GF-D8 (cell line): ENCODE results near the gene OR9Q1.
"Not testable (repeated sequence)": the region's sequence is repeated elsewhere in the genome, so short reads cannot be mapped to it uniquely, and the experiment has no call there.

Source experiments
- DNase-seq: peaks from one replicate; lab custom pipeline; 2025; lab: John Stamatoyannopoulos, UW

The OR9Q1 gene, protein sequence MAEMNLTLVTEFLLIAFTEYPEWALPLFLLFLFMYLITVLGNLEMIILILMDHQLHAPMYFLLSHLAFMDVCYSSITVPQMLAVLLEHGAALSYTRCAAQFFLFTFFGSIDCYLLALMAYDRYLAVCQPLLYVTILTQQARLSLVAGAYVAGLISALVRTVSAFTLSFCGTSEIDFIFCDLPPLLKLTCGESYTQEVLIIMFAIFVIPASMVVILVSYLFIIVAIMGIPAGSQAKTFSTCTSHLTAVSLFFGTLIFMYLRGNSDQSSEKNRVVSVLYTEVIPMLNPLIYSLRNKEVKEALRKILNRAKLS

DNA sequence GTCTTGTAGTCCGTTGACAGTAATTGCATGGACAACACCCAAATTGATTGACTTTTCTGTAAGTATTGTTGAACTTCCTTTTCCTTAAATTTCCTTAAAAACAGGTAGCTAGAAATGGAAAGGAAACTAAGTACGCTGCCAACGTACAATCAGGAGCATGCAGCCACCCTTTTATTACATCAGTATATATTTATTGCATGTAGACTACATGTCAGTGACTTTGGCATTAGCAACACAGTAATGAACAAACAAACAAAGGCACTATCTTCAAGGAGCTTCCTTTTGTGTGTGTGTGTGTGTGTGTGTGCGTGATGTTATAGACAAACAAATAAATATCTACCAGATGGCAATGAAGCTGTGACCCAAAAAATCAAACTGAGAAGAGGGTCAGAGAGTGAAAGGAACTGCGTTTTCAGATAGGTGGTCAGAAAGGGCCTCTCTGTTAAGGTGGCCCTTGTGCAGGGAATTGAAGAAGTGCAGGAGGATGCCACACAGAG, at the start of gene OR9Q1:
Gene OR9Q1, plus strand, starts transcription at position 447 of the 497 bp plus-strand sequence. CDS start 155,564 bp downstream, outside the sequence.
- no peak for DNase-seq

GRCh38 chr11:57974132-57974531, 49.5 kb upstream of the OR9Q1 start:
- no peak for DNase-seq

DNA sequence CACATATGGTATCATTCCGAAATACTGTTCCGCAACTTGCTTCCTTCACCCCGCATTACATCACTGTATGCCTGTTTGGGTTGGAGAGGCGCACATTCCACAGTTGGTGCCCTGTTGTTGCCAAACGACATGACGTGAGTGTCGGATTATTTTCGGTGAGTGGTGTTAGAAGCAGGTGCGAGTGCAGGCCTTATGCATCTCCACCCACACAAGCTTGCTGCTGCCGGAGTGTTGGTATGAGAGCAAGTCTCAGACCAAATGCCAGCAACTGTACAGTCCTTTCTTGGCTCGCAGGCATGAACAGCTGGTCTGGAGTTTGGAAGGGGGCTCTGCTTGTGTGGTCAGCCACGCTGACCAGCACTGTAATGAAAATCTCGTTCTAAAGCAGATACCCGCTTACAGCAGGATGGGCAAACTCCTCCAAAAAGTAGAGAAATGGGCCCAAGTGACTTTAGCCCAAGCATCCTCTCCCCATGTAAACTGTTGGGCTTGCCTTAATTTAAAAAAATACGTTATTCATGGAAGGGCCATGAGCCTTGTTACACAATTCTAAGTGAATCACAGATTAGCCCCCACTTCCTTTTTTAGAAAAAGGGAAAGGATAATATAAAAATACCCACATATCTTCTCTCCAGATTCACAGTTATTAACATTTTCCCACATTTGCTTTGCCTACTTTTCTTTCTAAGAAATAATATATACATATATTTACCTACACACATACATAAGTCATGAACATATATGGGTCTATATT, 48.7 kb upstream of the OR9Q1 start:
- DNase-seq = no peak

DNA sequence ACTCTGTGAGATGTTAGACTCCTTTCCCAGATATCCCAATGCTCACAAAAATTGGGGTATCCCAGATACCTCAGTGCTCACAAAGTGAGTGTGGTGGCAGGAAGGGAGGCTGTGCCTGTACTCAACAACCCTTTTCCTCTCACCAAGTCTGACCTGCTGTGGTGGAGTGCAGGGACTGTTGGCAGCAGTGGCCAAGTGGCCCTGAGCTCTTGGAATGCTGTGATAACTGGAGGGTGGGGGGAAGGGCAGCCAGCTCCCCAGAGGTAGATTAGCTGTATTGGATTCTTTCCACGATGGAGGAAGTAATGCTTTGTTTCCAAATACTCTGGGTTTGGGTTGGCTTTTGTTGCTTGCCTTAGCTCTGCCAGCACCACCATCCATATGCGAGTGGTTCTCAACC, 46.0 kb upstream of the OR9Q1 start:
- DNase-seq = no peak

- DNase-seq = no peak
These were observed 44.8 kb upstream of the OR9Q1 start for GRCh38 chr11:57978686-57979531.

DNA sequence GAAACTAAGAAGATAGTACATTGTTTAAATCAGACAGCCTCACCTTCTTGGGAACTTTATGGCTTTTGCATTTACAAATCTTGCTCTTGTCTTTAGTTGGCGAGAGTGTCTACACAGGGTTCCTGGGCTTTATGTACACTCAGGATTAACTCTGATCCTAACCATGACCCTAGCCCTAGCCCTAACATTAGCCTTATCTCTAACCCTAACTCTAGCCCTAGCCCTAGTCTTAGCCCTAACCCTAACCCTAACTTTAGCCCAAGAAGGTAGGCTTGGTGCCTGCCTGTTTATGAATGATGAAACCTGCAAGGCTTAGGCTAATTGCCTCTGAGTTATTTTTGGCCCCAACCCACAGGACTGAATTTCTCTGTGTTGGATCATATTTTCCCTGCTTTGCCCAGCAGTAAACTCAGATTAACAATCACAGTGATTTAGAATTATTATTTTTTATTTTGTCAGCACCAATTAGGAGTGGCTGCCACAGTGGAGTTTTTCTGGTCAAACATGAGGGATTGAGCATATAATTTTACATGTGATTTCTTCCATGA, 44.1 kb upstream of the OR9Q1 start:
- no peak for DNase-seq

- DNase-seq = no peak
These were observed 43.5 kb upstream of the OR9Q1 start for GRCh38 chr11:57980201-57980600.

DNA sequence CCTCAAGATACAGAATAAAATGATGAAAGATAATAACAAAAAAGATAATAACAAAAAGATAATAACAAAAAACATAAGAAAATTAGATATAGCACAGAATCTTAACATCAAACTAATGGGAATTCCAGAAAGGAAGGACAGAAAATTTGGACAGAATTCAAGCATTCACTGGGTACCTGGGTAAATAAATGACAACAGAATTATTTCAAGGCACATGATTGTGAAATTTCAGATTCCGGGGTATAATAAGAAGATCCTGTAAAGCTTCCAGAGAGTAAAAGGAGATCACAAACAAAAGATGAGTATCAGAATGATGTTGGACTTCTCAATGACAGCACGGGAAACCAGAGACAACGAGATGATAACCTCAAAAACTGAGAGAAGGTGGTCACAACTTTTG, 42.1 kb upstream of the OR9Q1 start:
- DNase-seq = no peak

GRCh38 chr11:57982776-57983175, 40.9 kb upstream of the OR9Q1 start:
- no peak for DNase-seq

- no peak for DNase-seq
These were observed 40.5 kb upstream of the OR9Q1 start for GRCh38 chr11:57983191-57983590.

- DNase-seq = not testable (repeated sequence)
These were observed 24.2 kb upstream of the OR9Q1 start for GRCh38 chr11:57999523-57999922.

- DNase-seq = not testable (repeated sequence)
These were observed 23.7 kb upstream of the OR9Q1 start for GRCh38 chr11:58000021-58000420.

GRCh38 chr11:58000699-58001098, 23.0 kb upstream of the OR9Q1 start:
- no peak for DNase-seq

DNA sequence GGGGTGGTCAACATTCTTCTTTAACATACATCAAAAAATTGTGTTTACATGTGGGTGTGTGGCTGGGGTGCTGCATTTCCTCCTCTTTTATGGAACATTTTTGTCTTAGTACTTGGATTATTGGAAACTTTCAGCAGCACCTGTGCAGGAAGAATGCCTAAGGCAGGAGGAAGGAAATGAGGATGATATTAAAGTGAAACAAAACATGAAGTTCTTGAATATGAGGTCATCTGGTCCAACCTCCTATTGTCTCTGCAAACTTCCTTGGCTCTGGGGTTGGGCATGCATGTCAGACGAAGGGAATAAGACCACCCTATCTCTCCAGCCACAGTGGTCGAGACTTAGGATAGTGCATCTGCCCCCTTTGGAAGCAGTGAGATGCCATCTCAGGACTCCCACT, 20.6 kb upstream of the OR9Q1 start:
- DNase-seq = no peak

- DNase-seq = no peak
These were observed 20.1 kb upstream of the OR9Q1 start for GRCh38 chr11:58003591-58003990.

DNA sequence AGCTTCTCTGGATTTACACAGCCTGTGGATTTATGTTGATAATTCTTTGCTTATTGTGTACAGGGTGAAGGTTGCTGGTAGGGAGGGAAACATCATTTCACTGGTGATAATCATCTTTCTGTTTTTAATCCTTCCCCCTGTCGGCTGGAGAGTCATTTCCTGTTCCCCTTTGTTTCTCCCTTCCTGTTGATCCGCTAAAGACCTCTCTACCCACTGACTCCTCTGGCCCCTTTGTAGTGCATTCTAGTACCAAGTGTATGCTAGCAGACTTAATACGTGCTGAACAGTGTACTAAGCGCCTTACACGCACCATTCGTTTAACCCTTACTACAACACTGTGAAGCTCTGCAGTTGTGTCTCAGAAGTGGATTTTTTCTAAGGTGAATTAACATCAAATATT, 19.0 kb upstream of the OR9Q1 start:
- DNase-seq = no peak

DNA sequence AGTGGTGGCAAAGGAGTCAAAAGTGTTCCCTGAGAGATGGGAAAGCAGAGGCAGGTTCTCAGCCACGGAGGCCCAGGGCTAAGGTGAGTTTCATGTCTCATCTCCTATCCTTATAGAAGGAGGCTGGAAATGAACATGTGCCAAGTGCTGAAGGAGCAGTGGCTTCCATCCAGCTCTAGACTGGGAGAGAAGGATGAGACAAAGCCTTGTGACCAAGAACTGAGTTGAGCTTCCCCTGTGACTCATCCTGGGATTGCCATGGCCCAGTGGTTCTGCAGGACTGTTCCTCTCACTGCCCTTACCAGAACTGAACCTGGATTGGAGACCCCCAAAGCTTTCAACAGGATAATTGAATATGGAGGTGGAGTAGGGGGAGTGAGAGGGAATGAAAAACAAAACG, 16.7 kb upstream of the OR9Q1 start:
- DNase-seq = no peak

- DNase-seq = no peak
These were observed 11.9 kb upstream of the OR9Q1 start for GRCh38 chr11:58011771-58012170.

DNA sequence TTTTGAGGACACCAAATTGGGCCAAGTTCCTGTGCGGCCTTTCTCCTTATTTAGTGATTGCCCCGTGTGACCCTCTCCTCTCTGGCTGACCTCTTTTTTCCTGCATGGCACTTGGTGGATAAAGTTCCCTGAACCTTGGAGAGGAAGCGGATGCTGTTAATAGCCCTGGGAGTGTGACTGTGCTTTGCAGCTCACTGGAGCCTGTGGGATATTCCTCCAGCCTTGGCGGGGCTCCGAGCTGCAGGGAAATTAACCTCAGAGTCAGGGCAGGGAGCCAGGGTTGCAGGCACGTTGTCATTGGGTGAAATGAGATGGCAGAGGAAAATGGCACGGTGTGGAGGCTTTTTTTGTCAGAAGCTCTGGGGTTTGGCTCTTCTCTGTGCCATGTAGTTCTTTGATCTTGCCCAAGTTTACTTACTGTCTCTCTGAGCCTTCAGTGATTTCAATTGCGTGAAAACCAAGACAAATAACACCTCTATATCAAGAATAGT, 965 bp downstream of the OR9Q1 start:
- DNase-seq = no peak

GRCh38 chr11:58027341-58027740, 3.7 kb downstream of the OR9Q1 start:
- DNase-seq = no peak

DNA sequence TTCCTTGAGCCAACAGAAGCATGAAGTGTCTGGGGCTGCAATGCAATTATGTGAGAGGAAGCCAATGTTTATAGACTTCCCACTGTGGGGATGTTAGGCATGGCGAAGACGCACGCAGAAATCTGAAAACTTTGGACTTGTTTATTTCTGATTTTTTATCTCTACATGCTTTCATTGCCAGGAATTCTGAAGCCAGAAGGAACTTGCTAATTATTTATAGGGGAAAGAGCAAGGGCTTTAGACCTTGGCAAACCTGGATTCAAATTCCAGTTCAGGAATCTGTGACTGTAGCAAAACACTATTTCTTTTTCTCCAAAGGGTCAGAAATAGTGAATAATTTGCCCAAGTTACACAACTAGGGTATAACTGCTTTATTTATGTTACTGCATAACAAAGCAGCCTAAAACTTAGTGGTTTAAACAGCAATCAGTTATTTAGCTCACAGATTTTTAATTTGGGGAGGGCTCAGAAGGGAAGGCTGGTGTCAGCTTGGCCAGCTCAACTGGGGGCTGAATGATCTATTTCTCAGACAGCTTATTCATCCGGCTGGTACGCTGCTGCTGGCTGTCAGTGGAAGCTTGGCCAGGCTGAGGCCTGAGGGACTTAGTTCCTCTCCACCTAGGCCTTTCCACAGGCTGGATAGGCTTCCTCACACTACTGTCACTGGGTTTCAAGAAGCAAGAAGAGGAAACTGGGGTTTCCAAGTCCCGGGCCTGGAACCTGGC, 5.2 kb downstream of the OR9Q1 start:
- DNase-seq = no peak
